Endothelial cell of umbilical vein (primary cell): ENCODE data around the gene TXNRD1. TPM values are rescaled to one million over a fixed set of nuclear protein-coding genes. Genes with fewer than 3 reads are reported as not detected.

ENCODE experiments used
- BruUV-seq: library from RNA; stranded (reverse); fragments of 400-500 nt; replicated peaks from 2 replicates; lab custom pipeline; 2021; lab: Mats Ljungman, UMichigan
- CTCF ChIA-PET: fragments of 300-600, 350-600 bp; sonication (Branson Sonifier 250); formaldehyde crosslinking; loops from one replicate; lab custom pipeline; 2021; ENCODE audit warnings: antibody characterized with exemption, inconsistent platforms; lab: Charles Lee
- POLR2A ChIA-PET: fragments of 300-600, 350-600 bp; sonication (Branson Sonifier 250); formaldehyde crosslinking; loops from one replicate; lab custom pipeline; 2021; ENCODE audit warnings: antibody characterized with exemption, inconsistent platforms; lab: Charles Lee
- DNase-seq: peaks from one replicate; pipeline ENCODE4 v3.0.0-alpha.2; 2011; ENCODE audit warnings: low read depth, low spot score
- FAIRE-seq: peaks from 2 replicates; lab custom pipeline; 2011; peaks lifted over from hg19 to GRCh38; lab: Jason Lieb, UNC
- H2AFZ ChIP-seq: 2 replicates; pipeline ENCODE4 v1.6.0; 2012; ENCODE audit warnings: low read depth, low read length, control low read depth, inconsistent platforms
- H3K27ac ChIP-seq: 2 replicates; pipeline ENCODE4 v1.5.1; 2011; ENCODE audit warnings: low read depth, mild to moderate bottlenecking, control low read depth, low read length, moderate library complexity; ENCODE audit not compliant: insufficient read depth
- H3K27me3 ChIP-seq, 2 experiments: 2 replicates each; pipeline versions ENCODE4 v1.6.0 to v1.6.1; 2011; ENCODE audit warnings: low read length in 2 of 2, mixed read lengths in 1 of 2; ENCODE audit not compliant: control insufficient read depth in 2 of 2, insufficient read depth in 2 of 2
- H3K36me3 ChIP-seq, 2 experiments: 2 replicates in 1 of 2; 3 replicates in 1 of 2; pipeline ENCODE4 v1.5.1; 2011; ENCODE audit warnings: low read length in 2 of 2, mild to moderate bottlenecking in 1 of 2, moderate library complexity in 1 of 2; ENCODE audit not compliant: control insufficient read depth in 2 of 2, insufficient read depth in 2 of 2; ENCODE audit errors: extremely low read depth in 1 of 2
- H3K4me1 ChIP-seq: 3 replicates; pipeline ENCODE4 v1.5.1; 2011; ENCODE audit warnings: mild to moderate bottlenecking, low read length; ENCODE audit not compliant: control insufficient read depth, insufficient read depth; ENCODE audit errors: extremely low read depth
- H3K4me2 ChIP-seq: 2 replicates; pipeline ENCODE4 v1.6.1; 2011; ENCODE audit warnings: low read length, control low read depth, mixed read lengths; ENCODE audit not compliant: insufficient read depth
- H3K4me3 ChIP-seq, 3 experiments: fragments of 200-600 bp in 1 of 3; sonication (generic), shearing (Covaris generic) in 1 of 3; replicated peaks in 1 of 3; 2 replicates each; pipeline ENCODE4 v1.5.1; 2011 to 2016; ENCODE audit warnings: control low read depth in 3 of 3, low read length in 3 of 3, mild to moderate bottlenecking in 2 of 3, inconsistent platforms in 1 of 3, low read depth in 1 of 3, moderate library complexity in 1 of 3; ENCODE audit not compliant: insufficient read depth in 1 of 3
- H3K79me2 ChIP-seq: 2 replicates; pipeline ENCODE4 v1.6.0; 2012; ENCODE audit warnings: low read length, inconsistent platforms; ENCODE audit not compliant: control insufficient read depth, insufficient read depth
- H3K9ac ChIP-seq: replicated peaks from 2 replicates; pipeline ENCODE3; 2011; ENCODE audit warnings: low read length, control low read depth; ENCODE audit not compliant: insufficient read depth; ENCODE audit errors: extremely low read depth
- H3K9me1 ChIP-seq: replicated peaks from 3 replicates; pipeline ENCODE4 v1.6.0; 2011; ENCODE audit warnings: mild to moderate bottlenecking, low read length; ENCODE audit not compliant: control insufficient read depth, insufficient read depth; ENCODE audit errors: extremely low read depth
- H3K9me3 ChIP-seq: replicated peaks from 2 replicates; pipeline ENCODE4 v1.5.1; 2012; ENCODE audit warnings: low read length, inconsistent platforms; ENCODE audit not compliant: control insufficient read depth, insufficient read depth
- H4K20me1 ChIP-seq: replicated peaks from 2 replicates; pipeline ENCODE3; 2011; ENCODE audit warnings: mild to moderate bottlenecking, low read length; ENCODE audit not compliant: control insufficient read depth, insufficient read depth; ENCODE audit errors: extremely low read depth
- CTCF ChIP-seq, 2 donors: IDR thresholded peaks; 1 replicate in 1 of 2; 2 replicates in 1 of 2; pipeline ENCODE4 v1.5.1; 2011; ENCODE audit warnings: low read length in 2 of 2, mild to moderate bottlenecking in 2 of 2, moderate library complexity in 2 of 2, control low read depth in 1 of 2, inconsistent platforms in 1 of 2, low read depth in 1 of 2; ENCODE audit not compliant: insufficient read depth in 1 of 2; ENCODE audit errors: extremely low read depth in 1 of 2
- FOS ChIP-seq: IDR thresholded peaks from 2 replicates; pipeline ENCODE4 v1.6.1; 2011; ENCODE audit warnings: mild to moderate bottlenecking, low read length, moderate library complexity, borderline replicate concordance; ENCODE audit not compliant: insufficient read depth
- MAX ChIP-seq: IDR thresholded peaks from 2 replicates; pipeline ENCODE4 v1.6.1; 2011; ENCODE audit not compliant: insufficient read depth, insufficient read length
- POLR2AphosphoS5 ChIP-seq: IDR thresholded peaks from 2 replicates; pipeline ENCODE4 v1.6.1; 2012; ENCODE audit warnings: low read depth, mild to moderate bottlenecking, control low read depth, low read length, moderate library complexity; ENCODE audit not compliant: insufficient read depth
- dilution Hi-C: fragments of 300-500 bp; cut with MboI; formaldehyde crosslinking; loops from one replicate; pipeline ENCODE4 v1.15.0; 2019; ENCODE audit warnings: low sequenced_read_pairs; ENCODE audit not compliant: extremely low pct_ligation_motif_present
- intact Hi-C: fragments of 100-400 bp; cut with micrococcal nuclease; formaldehyde crosslinking; loops from one replicate; pipeline ENCODE4 v1.10.0; 2022
- polyA plus RNA-seq, 4 experiments: library from polyadenylated mRNA; depleted of rRNA in 3 of 4; stranded (reverse) in 3 of 4; unstranded in 1 of 4; fragments of >200 nt; gene quantifications; 2 replicates each; pipeline versions ENCODE4 v1.2.1 to v1.2.3, GENCODE V29; 2011 to 2012; ENCODE audit warnings: missing spikeins in 1 of 4
- total RNA-seq: library from RNA; stranded (reverse); gene quantifications from 2 replicates; pipeline ENCODE4 v1.2.3, GENCODE V29; 2021

Gene TXNRD1
- total and polyA plus RNA-seq, 2 donors (not counting 3 experiments of a cell fraction or from before 2014, with no cell fraction given) = 309 to 566 TPM

- no TSS peak for BruUV-seq
- no peak overlapping the region for H3K27ac ChIP-seq
- intact Hi-C loops (no loop called here), dilution Hi-C loops (no loop called here)
- CTCF ChIA-PET = interaction anchor here (0.8 to 1.2 kb wide), 2 partner anchors 101 to 785 kb away, joined by 3 read pairs; partner anchors contain the start of gene TXNRD1
- FAIRE-seq (no peak), DNase-seq (no peak)
- H3K9me1 ChIP-seq = no peaks in the 10 kb centered on the region
- peaks cover 3% of the 10 kb centered on the region for H4K20me1 ChIP-seq
- H3K4me3 ChIP-seq = no peak overlapping the region
- no peak overlapping the region for H2AFZ ChIP-seq
- no peak overlapping the region for H3K9ac ChIP-seq
- no peak for TF ChIP-seq FOS
- TF ChIP-seq CTCF (IDR thresholded peaks at IDR 0.05; ENCODE audit: extremely low read depth in 1 of 2, insufficient read depth in 1 of 2, low read depth in 1 of 2, low read length in 2 of 2) = no peak
- TF ChIP-seq POLR2AphosphoS5 = no peak
- no peak for TF ChIP-seq MAX
- H3K36me3 ChIP-seq = peaks cover 24 to 75% of the 10 kb centered on the region in 2 experiments
- peaks cover 5% of the 10 kb centered on the region for H3K4me1 ChIP-seq
- H3K4me2 ChIP-seq = no peak overlapping the region
- no peaks in the 10 kb centered on the region for H3K9me3 ChIP-seq
- no peaks in the 10 kb centered on the region for H3K27me3 ChIP-seq
- peaks cover 95% of the 10 kb centered on the region for H3K79me2 ChIP-seq
- POLR2A ChIA-PET = interaction anchor here (1.6 kb wide), 1 partner anchor 30 kb away, joined by 3 read pairs; no protein-coding TSS in a partner anchor
Observed at GRCh38 chr12:104316936-104317335, 101.4 kb downstream of the TXNRD1 start.
